ENCODE measurements around the gene MIDN.

MIDN gene

GRCh38 chr19:1210227-1210538, 38.2 kb upstream of the MIDN start:
- H3K4me3 ChIP-seq (ENCODE audit: low read depth, low read length) = no peak overlapping the region
- TF ChIP-seq CTCF (IDR thresholded peaks at IDR 0.05; ENCODE audit: low read depth, low read length) = no peak

- no peak for TF ChIP-seq CTCF (IDR thresholded peaks at IDR 0.05; ENCODE audit: low read depth, low read length)
- no peak overlapping the region for H3K4me3 ChIP-seq (ENCODE audit: low read depth, low read length)
Observed at GRCh38 chr19:1211494-1212234, 36.7 kb upstream of the MIDN start.

GRCh38 chr19:1213391-1214286, 34.7 kb upstream of the MIDN start:
- H3K4me3 ChIP-seq (ENCODE audit: low read depth, low read length) = no peak overlapping the region
- no peak for TF ChIP-seq CTCF (IDR thresholded peaks at IDR 0.05; ENCODE audit: low read depth, low read length)

GRCh38 chr19:1214299-1214861, 34.0 kb upstream of the MIDN start:
- H3K4me3 ChIP-seq (ENCODE audit: low read depth, low read length) = no peak overlapping the region
- TF ChIP-seq CTCF (IDR thresholded peaks at IDR 0.05; ENCODE audit: low read depth, low read length) = no peak

- no peak for TF ChIP-seq CTCF (IDR thresholded peaks at IDR 0.05; ENCODE audit: low read depth, low read length)
- H3K4me3 ChIP-seq (ENCODE audit: low read depth, low read length) = no peak overlapping the region
Observed at GRCh38 chr19:1214862-1215731, 33.3 kb upstream of the MIDN start.

GRCh38 chr19:1216756-1217155, 31.6 kb upstream of the MIDN start:
- no peak for TF ChIP-seq CTCF (IDR thresholded peaks at IDR 0.05; ENCODE audit: low read depth, low read length)
- no peak overlapping the region for H3K4me3 ChIP-seq (ENCODE audit: low read depth, low read length)
